A549 treated with CpdA at 1 μM for 4 hours (cell line): ENCODE measurements around the gene COMMD8. TPM values are rescaled to one million over a fixed set of nuclear protein-coding genes. Genes with fewer than 3 reads are reported as not detected.

ENCODE experiments used
- total RNA-seq: library from RNA; stranded (reverse); fragments of 200-300 nt; extraction: Qiagen RNA extraction; gene quantifications from 5 replicates; pipeline ENCODE4 v1.2.3, GENCODE V29; 2022; ENCODE audit warnings: low read depth

COMMD8 gene
- 11.3 to 15.6 TPM (median 13.5 TPM) in 5 replicates for total RNA-seq

DNA sequence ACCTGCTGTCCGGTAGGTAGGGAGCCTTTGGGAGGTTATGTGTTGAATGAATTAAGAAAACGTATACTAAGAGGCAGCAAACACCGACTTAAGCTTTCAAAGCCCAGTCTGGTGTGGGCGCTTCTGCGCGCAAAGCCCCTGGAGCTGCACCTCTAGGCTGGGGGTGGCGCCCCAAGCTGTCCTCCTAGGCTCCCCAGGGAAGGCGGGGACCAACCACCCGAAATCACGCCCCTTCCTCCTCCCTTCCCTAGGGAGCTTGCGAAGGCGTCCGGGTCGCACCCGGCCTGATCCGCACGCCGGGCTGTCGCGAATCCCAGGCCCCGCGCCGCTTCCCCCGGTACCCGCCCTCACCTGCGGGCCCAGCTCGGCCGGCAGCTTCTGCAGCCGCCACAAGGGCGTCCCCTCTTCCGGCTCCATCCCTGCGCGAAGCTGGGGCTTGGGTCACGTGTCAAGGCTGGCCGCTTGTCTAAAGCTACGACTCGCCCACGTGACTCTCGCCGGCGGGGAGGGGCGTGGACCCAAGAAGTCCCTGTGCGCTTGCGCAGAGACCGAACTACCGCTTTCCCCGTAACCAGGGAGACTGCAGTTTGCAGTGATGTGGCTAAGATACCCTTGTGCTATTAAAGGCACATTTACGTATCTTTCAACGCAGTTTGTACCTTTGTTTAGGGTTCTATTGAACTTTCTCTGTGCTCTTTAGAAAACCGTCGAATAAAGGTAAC, at the start of gene COMMD8:
Gene COMMD8, minus strand, starts transcription at position 468 of the 722 bp plus-strand sequence. Its CDS starts 51 bp downstream, at position 417.

DNA sequence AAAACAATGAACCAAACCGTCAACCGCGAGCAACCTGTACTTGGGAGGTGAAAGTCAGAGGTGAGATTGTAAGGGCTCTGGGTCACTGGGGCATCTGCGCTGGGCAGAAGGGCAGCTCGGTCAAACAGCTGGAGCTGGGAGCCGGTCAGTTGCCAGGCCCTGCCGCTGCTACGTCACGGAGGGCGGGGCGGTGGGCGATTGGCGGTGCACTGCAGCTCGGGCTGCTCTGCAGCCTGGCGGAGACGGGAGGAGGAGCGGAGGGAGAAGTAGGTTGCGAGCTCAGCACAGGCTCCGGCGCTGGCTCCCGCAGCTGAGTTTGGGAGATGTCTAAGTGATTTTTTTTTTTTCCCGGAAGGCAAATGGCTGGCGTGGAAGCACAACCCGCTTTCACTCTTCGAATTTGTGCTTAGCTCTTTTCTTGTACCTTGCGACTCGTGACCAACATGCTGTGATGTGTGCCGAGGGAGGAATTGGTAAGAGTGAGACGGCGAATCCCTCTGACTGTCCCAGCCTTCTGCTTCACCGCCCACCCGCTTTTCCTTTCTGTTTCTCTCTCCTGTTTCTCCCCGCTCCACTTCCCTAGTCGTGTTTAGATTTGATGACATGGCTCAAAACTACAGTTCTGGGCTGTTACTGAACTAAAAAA, 21.7 kb upstream of the COMMD8 start, which contains the start of gene ATP10D:
Gene ATP10D, plus strand, starts transcription at position 229 of the 646 bp plus-strand sequence. CDS start 27,266 bp downstream, outside the sequence.

Other genes starting within 250 kb of the COMMD8 start
- 2.7 to 4.8 TPM (median 3.3 TPM) in 5 replicates for gene ATP10D, start 21.6 kb upstream of the COMMD8 start, total RNA-seq